ENCODE measurements around the gene AASS.

AASS gene

DNA sequence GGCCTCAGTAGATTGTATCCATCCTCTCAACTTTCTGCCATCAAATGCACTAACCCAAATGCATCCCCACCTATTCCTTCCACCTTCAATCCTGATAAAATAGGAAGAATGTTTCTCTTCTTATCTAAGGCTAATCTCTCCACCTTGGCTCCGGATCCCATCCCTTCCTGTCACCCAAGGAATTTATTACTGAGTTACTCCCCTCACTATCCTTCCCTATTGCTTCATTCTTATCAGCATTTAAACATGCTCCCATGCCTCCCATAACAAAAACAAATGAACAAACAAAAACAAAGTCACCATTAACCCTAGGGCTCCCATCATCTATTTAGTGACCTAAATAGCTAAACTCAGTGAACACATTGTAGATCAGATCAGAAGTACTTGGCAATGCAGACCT, 25.3 kb downstream of the AASS start:
- no peak for DNase-seq (ENCODE audit: low spot score)

DNA sequence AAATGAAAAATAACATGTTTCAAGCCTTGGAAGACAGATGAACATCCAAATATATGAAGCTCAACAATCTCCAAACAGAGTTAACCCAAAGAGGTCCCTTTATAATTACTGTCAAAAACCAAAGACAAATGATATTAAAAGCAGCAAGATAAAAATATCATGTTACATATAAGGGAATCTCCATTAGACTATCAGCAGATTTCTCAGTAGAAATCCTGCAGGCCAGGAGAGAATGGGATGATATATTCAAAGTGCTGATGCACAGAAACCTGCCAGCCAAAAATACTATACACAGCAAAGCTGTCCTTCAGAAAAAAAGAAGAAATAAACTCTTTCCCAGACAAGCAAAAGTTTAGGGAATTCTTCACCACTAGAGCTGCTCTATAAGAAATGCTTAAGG, 41.0 kb downstream of the AASS start:
- DNase-seq (ENCODE audit: low spot score), result no peak

DNA sequence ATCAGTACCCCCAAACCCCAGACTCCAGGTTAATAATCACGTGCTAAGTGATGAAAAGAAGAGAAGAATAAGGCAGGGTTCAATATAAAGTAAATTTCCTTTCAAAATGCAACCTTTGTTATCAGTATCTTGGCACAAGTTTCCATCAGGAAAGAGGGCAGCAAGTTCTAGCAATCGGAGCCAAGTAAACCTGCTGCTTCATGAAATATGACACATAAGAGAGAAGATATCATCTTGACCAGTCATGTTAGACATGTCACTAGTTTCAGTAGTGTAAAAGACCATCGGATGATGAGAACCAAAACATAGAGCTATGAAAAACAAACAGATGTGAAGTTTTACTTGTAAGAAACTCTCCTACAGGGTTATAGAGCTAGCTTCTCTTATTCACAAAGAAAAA, 44.0 kb downstream of the AASS start:
- DNase-seq (ENCODE audit: low spot score), result no peak

DNA sequence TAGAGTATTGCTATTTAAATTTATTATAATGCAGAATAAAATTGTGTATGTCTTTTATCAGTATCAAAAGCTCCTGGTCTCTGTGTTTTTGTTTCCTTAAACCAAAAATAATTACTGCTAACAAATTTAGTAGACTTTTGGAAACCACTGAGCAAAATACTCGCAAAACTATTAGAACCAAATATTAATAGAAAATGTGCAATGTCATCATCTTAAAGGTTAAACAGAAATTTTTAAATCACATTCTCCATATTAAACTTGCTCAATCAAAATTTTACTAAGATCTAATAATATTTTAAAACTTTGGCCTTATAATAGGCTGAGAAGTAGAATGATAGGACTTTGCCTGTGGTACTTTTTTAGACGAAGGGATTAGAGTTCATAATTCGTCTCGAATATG, 48.4 kb downstream of the AASS start:
- no peak for DNase-seq (ENCODE audit: low spot score)

DNA sequence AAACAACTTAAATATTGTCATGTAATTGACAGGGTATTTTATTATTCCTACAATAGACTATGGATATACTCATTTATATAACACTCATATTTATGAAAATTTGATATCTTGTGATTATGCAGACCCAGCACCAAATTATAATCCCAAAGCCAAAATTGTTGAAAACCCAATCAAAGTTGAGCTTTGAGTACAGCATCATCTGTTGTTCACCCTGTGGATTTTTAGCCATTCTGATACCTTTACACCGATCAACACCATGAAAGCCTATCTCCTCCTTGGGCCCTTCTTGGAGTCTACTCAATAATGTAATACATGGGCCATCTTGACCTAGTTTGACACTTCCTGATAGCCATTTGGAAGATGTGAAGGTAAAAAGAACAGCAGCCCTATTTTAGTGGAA, 49.5 kb downstream of the AASS start:
- DNase-seq (ENCODE audit: low spot score), result no peak

DNA sequence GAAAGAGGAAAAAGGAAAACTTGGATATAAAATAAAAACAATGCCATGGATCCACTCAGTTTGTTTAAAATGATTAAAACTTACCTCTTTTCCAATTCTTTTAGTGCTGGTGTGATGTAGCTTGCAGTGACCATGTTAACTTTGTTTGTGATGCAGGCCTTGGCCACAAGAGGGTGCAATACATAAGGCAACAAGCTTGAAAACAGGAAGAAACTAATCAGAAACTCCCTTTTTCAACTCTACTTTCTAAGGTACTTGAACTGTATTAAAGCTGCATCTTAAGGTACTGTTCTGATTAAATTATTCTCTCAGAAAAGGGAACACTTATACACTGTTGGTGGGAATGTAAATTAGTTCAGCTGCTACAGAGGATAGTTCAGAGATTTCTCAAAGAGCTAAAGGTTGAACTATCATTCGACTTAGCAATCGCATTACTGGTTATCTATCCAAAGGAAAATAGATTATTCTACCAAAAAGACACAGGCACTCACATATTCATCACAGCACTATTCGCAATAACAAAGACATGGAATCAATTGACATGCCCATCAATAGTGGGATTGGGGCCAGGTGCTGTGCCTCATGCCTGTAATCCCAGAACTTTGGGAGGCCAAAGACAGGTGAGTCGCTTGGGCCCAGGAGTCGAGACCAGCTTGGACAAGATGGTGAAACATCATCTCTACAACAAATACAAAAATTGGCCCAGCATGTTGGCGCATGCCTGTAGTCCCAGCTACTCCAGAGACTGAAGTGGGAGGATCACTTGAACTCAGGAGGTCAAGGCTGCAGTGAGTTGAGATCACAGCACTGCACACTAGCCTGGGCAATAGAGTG, 50.9 kb downstream of the AASS start:
- DNase-seq (ENCODE audit: low spot score), result peak; percentile 56

DNA sequence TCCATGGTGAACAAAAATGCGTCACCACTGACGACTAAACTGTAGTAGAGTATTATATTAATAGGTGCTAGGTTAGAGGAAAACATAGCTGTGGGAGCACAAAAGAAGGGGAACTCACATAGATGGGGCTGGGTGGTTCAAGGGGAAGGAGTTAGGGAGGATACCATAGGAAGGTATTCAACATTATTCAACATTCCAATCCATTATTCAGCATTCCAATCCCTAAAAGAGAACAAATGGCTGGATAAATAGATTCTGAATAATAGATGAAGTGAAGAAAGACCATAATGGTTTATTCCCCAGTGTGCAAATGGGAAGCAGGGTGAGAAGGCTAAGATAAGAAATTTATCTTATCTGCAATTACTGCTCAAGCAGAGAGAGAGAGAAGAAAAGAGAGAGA, 61.4 kb downstream of the AASS start:
- DNase-seq (ENCODE audit: low spot score), result no peak

DNA sequence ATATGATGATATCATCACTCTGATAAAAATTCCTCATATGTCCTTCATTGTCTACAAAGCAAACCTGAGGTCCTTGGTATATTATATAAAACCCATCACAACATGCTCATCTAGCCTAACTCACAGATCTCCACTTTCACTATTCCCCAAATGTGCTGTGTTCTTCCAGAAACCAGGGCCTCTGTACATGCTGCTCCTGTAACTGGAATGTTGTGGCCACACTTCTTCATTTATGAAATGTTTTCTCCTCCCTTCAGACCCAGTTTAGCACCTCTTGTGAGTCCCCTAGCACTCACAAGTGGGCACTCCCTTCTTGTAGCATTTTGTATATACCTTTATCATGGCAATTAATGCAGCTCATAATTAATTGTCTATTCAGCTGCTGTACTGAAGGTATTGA, 61.9 kb downstream of the AASS start:
- DNase-seq (ENCODE audit: low spot score), result no peak

DNA sequence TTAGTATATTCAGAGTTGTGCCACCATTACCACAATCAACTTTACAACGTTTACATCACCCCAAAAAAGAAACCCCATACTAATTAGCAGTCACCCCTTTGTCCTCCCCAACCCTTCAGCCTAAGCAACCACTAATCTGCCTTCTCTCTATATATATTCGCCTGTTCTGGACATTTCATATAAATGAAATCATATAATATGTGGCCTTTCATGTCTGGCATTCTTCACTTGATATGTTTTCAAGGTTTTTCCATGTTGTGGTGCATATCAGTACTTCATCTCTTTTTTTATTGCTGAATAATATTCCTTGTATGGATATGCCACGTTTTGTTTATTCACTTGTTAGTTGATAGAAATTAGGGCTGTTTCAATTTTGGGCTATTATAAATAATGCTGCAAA, 70.4 kb downstream of the AASS start:
- DNase-seq (ENCODE audit: low spot score), result no peak

DNA sequence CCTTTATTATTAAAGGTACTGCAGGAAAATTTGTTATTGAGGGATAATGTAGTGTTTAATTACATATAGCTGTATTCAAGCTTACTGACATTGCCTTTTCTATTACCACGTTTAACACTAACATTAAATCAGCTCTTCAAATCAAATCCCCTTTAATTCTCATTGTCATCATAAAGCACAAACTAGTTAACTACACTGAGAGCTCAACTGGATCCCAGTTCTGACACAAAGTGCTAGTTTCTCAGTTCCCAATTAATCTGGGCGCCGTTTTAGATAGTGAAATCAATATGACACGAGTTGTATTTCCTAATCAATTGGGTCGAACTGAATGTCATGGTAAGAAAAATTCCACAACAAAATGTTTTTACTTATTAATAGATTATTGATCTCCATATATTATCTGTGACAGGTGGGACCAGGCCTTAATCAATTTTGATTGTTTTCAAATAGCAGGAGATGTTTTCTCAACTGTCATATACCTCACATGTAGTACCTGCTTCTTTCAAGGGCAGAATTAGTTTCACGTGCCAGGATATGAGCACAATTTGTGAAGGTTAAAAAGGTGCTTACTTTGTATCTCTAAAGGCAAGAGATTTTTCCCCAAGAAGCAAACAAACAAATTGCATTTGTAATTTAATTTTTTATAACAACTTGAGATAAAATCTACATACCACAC, 71.0 kb downstream of the AASS start:
- DNase-seq (ENCODE audit: low spot score), result no peak

DNA sequence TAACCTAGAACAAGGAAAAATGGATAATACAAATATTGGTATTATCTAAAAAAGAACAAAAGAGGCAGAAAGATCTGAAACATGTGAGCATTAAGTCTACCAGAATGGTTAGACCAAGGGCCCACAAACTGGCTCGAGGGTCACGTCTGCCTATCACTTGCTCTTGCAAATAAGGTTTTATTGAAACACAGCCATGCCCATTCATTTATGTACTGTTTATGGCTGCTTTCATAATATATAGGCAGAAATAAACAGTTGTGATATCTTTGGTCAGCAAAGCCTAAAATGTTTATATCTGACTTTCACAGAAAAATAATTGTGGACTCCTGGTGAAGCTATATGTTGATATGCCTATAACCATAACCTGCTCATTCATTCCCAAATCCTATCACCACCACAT, 71.8 kb downstream of the AASS start:
- DNase-seq (ENCODE audit: low spot score), result no peak

DNA sequence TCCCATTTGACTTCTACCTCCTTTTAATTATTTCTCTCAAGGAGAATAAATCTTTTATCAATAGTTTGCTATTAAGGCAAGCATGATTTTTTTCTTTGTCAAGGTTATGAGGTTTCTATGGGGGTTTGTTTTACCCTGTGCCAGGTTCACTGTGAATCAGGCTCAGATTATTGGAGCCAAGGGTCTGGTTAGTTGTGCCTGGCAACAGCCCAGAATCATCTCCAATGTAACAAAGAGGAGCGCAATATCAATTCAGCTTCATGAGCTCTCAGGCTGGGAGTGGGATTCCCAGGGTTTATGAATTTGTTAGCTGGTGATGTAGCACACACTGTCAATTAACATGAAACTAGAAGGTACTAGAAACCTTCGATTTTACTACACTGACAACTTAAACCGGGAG, 73.2 kb downstream of the AASS start:
- DNase-seq (ENCODE audit: low spot score), result no peak

DNA sequence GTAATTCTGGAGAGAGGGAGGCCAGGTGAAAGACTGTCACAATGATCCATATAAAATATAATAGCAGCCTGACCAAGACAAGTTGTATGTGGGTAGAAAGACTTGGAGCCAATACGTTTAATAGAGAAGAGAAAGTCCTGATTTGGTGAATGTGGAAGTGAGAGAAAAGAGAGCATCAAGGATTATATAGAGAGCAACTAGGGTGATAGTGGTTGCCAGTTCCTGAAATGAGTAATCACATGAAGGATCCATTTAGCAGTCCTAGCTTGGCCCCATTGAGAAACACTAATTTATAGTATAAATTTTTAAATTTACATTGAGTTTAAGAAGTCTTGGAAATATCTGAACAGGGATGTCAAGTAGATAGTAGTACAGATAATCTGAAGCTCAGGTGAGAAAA, 74.0 kb downstream of the AASS start:
- no peak for DNase-seq (ENCODE audit: low spot score)

DNA sequence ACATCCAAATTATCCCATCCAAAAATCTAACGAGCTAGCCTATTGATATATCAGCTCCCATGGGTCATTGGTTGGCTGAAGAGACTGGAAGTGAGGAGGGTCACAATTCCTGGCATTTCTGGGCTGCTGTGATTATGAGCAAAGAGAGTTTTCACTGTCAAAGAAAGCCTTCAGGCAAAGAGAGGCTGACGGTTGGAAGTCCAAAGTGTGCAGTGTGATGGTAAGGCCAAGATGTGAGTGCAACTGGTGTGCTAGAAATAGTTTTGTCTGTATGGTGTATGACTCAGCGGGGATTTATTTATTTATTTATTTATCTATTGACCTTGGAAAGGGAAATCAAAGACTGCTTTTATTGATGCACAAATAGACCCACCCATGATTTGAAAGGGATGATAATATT, 75.0 kb downstream of the AASS start:
- no peak for DNase-seq (ENCODE audit: low spot score)

DNA sequence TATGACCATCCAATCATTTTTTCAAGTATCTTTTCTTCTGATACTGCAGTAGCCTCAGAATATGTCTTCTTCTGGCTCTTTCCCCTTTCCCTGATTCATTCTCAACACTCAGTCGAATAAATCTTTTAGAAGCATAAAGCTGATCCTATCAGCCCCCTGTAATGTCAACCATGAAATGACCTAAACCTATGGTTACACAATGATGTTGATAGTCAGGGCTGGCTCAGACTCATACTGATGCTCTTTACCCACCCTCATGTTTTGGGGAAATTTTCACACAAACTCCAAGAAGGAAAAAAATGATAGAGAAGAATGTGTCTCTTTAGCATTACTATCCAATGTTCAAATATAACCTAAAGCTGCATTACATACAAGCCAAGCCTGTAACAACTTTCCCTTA, 76.0 kb downstream of the AASS start:
- no peak for DNase-seq (ENCODE audit: low spot score)

DNA sequence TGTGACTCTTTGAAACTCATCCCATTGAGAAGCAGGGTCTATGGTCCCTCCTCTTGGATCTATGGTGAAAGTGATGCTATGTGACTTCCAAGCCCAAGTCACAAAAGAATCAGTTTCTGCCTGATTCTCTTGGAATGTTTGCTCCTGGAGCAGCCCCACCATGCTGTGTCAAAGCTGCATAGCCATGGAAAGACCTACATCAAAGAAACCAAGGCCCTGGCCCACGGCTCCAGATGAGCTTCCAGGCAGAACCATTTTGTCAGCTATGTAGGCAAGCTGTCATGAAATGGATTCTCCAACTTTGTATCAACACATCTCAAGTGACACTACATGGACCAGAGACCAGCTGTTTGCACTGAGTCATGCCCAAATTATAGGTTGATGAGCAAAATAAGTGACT, 77.0 kb downstream of the AASS start:
- no peak for DNase-seq (ENCODE audit: low spot score)

DNA sequence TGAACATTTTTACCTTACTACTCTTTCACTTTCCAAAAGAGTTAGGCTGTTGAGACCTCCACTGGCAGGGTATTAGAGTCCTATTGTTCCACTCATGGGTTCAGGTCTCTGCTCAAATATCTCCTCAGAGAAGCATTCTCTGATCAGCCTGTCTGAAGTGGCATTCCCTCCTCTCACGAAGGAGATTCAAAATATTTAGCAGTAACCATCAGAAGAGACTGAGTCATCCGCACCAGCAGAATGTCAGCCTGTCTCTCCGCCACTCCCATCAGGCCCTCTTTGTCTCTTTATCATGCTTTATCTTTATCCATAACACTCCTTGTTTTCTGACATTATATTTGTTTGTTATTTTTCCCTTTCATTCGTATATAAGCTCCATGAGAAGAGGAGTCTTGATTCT, 79.1 kb downstream of the AASS start:
- no peak for DNase-seq (ENCODE audit: low spot score)

DNA sequence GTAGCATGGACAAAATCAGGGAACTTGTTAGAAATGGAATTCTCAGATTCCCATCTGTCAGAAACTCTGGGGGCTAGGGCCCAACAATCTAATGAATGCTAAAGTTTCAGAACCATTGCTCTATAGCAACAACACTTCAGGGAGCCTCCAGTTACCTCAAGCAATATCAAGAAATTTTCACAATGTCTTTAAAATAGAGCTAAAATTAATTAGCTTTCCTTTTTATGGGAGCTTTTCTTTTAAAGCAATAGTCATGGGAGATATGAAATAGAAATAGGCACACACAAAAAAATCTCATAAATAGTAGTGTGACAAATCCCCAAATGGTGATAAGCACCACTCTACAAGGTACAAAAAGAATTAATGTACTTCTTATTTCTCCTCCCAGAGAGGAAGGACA, 80.9 kb downstream of the AASS start:
- DNase-seq (ENCODE audit: low spot score), result no peak

DNA sequence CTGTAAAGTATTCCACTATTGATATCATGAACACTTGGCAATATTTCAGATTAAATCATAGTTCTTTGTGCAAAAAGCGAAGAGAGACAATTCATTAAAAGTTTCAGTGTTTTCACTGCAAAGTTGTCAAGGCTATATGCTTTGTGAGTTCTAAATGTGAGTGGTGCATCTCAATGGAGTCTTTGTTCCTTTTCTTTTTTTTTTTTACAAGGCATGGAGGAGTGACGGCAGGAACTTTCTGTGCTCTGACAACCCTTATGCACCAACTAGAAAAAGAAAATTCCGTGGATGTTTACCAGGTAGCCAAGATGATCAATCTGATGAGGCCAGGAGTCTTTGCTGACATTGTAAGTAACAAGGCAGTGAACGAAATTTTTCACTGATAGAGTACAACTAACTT, 84.5 kb downstream of the AASS start:
- no peak for DNase-seq (ENCODE audit: low spot score)

DNA sequence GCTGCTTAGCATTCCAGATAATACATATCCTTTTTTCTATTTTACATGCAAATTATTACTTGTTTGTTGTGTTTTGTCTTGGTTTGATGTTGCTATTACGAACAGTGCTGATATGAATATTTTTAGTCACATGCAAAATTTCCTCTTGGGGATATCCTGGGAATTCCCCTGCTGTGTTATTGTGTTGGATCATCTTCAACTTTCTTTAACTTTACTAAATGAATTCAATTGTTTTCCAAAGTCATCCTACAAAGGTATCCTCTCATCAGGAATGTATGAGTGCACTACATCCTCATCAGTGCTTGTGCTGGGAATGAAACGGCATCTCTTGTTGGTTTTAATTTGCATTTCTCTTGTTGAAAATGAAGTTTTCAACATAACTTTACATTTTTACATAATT, 87.1 kb downstream of the AASS start:
- no peak for DNase-seq (ENCODE audit: low spot score)

DNA sequence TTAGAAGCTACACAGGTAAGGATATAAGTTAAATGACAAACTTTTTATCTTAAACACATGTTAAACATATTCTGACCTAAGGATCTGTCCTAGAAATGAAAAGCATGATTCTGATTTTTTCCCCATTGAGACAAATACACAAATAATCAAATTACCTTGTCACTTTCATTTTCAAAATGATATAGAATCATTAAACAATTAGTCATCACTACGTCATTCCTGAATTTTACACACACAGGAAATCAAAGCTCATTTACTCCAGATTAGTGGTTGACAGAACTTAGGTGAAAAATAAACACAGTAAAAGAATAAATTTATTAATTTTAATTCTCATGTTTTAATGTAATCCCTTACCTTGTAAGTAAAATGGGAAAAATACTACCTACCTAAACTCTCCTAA, 89.0 kb downstream of the AASS start:
- no peak for DNase-seq (ENCODE audit: low spot score)

DNA sequence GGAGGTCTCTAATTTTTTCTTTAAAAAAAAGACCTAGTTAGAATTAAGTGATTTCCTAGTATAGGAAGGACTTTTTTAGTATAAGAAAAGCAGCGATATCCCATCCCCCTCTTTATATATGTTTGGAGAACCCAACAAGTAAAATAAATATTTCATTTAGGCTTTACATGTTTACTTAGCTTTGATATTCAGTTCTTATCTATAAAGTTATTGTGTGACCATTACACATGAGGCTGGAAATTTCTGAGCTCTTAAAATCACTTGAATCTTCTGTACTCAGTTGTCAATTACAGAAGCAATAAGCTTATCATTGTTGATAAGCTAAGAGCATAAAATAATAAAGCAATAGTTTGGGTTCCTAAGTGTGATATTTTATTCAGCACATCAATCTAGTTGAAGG, 89.7 kb downstream of the AASS start:
- DNase-seq (ENCODE audit: low spot score), result no peak

DNA sequence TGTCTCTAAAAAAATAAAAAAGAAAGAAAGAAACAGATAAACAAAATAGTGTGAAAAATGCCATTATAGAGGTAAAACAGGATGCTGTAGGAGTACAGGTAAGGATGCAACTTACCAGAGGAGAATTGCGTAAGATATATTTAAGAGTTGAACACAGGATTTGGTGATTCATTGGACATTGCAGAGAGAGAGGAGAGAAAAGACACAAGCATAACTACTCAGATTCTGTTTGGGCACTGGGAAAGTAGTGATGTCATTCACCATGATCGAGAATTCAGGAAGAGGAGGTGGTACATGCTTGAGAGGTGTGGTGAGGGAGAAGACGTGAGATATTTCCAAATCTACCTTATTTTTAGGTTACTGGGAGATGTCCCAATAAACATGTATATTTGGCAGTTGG, 97.6 kb downstream of the AASS start:
- no peak for DNase-seq (ENCODE audit: low spot score)

DNA sequence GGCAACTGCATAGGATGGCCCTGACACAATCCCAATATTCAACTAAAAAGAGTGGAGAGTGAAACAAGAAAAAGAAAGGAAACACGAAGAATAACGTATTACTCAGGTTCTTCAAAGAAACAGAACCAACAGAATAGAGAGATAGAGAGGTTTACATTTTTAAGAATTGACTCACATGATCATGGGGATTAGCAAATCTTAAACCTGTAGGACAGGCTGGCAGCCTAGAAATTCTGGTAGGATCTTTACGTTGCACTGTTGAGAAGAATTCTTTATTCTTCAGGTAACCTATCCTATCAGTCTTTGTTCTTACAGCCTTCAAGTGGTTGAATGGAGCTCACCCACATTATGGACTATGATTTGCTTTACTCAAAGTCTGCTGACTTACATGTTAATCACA, 103.9 kb downstream of the AASS start:
- no peak for DNase-seq (ENCODE audit: low spot score)

Measured in kidney capillary endothelial cell (primary cell).